GM21367 (cell line): ENCODE results near the gene RBBP8NL.

Experiments used
- ATAC-seq: cut with Tn5 transposase; IDR thresholded peaks from one replicate; pipeline ENCODE4 v1.9.1; 2021; ENCODE audit not compliant: unreplicated experiment

The RBBP8NL gene

DNA sequence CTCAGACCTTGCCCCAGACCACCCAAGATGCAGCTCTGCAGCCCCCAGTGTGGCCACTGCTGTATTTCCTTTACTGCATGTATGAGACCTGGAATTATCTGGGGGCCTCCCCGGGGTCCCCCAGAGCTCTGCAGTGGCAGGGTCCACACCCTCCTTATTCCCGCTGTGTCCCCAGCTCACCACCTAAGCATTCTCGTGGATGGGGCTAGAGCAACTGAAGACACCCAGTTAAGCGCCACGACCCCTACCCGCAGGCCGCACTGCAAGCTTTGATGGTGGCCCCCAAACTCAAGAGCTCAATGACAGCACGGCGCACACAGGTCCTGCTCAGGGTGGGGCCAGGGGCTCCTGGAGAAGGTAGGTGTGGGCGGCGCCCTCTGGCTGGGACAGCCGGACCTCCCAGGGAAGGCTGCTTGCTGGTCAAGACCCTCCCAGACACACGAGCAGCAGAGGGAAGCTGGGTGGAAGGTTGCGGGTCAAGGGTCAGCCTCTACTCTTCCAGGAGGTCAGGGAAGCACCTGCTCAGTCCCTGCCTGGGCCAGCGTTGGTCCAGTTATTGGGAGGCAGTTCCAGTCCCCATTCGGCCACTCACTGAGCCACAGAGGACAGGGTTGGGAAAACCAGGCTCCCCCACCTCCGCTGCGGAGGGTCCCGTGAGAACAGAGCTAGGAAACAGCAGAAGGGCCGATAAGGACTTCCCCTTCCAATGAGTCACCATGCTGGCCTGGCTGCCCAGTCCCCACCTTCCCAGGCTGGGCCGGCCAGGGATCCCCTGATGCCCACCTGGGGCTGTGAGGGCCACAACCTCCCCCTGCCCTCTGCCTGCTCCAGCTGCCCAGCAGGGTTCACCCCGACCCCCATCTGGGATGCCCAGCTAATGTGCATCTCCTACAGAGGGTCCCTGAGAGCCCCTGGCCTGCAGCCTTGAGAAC lies 63.2 kb downstream of the RBBP8NL start:
- no peak for ATAC-seq

DNA sequence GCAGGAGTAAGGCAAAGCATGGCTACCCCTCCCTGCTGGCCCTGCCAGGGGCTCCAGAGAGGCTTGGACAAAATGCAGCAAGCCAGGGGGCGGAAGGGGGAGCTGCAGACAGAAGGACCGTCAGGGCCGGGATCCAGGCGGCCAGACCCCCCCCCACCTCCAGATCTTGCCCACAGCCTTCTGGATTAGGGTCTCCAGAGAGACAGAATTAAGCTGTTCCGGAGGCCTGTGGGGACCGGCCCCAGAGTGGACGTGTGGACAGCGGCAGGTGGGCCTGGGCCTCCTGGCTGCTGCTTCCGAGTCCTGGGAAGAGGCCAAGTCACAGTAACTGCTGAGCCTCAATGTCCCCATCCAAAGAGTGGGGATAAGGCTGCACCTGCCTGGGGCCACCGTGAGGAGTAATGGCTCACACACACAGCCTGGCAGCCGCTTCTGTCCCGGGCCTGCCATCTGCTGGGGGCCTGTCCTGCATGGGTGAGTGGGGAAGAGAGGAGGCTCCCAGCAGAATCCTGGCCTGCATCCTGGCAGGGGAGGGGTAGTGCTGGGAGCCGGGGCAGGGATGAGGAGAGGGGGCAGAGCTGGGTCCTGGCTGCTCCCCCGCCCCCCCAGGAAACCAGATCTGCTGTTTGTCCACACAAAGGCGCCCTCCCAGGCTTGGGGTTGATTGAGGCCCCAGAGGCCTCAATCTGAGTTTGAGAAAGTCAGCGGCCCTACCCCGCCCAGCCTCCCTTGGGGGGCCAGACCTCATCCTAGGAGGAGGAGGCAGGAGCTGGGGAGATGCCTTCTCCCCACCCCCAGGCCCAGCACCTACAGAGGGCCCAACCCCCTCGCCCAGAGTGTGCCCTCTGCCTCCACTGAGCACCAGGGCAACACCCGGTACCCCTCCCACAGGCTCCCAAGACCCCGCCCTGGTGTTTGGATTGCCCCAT lies 64.1 kb downstream of the RBBP8NL start:
- no peak for ATAC-seq

DNA sequence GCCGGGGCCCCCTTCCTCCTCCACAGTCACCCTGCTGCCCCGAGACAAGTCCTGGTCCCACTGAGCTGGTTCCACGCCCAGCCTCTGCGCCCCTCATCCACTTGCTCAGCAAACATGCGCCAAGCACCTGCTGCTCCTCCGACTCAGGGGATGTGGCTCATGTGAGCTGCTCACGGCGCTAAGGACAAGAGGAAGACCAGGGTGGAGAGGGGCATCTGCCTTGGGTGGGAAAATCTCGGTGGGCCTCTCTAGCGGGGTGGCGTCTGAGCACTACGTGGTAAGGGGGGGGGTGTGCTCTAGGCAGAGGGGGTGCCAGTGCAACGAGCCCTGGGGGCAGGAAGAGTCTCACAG lies 64.8 kb downstream of the RBBP8NL start:
- ATAC-seq, result no peak

DNA sequence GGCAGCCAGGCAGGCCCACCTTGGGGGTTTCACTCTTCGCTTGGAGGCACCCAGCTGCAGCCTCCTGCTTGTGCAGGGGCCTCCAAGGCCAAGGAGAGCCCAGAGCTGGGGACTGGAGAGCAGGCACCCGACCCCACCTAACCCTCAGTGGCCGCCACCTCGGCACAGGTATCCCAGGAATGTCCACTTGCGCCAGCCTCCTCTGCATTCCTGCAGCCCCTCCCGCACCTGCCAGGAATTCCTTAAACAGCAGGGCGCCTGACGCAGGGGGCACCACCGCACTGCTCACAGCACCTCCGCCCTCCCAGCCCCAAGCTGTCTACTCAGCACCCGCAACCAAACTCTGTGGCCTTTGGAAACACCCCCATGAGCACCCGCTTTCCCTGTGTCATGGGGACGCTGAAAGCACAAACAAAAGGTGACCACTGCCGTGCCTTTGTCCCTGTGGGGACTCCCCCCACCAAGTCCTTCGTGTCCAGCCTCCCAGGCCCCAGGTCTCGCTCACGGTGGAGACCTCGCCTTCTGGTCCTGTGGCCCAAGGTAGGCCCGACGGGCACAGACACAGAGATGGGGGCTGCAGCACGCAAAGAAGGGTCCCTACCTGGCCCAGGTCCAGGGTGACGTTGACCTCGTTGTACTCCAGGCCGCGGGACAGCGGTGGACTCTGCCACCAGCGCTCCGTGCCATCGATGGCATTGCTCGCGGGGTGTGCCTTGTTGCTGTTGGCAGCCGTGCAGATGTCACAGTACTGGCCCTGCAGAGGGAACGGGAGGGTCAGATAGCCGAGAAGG lies 65.3 kb downstream of the RBBP8NL start:
- ATAC-seq, result no peak

DNA sequence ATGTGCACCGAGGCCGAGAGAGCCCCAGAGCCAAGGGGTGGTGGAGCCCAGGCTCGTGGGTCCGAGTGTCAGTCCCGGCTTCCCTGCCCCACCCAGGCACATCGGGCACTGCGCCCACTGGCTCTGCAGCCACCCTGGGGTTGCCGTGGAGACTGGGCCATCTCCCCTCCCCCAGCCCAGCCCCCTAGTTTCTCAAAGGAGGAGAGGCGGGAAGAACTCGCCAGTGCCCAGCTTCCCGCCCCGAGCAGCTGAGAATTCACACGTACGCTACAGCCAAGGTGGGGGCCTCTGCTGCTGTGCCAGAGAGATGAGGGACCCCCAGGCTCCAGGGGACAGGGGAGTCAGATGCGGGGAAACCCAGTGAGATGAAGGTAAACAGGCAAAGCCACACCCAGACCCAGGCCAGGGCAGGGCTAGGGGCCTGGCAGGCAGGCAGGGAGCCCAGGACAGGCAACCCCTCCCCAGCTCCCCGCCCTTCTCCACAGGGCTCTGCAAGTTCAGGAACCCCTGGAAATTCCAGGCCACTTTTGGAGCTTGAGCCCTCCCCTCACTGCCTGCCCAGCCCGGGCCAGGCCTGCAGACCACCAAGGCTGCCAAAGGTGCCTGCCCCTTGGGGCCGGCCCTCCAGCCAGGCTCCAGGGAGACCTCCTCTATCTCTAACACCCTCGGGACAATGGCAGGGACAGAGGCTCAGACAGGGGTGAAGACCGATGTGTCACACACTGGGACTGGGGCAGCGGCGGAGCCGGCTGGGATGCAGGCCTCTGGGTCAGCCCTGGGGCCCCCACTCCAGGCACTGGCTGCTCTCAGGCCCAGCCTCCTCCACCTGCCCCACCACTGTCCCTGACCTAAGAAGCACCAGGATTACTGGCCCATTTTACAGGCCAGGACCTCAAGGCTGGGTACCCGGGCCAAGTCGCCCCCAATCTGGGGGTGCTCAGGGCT lies 66.2 kb downstream of the RBBP8NL start:
- no peak for ATAC-seq
